Stimulated activated CD8-positive, alpha-beta memory T cell treated with anti-CD3 and anti-CD28 coated beads, Interleukin-15, amount 100 ng/mL, for 1 hour (primary cell): ENCODE measurements around the gene NAA50.

Experiments
- DNase-seq: peaks from one replicate; pipeline ENCODE4 v3.0.0-alpha.2; 2020; ENCODE audit warnings: low read depth

The NAA50 gene

DNA sequence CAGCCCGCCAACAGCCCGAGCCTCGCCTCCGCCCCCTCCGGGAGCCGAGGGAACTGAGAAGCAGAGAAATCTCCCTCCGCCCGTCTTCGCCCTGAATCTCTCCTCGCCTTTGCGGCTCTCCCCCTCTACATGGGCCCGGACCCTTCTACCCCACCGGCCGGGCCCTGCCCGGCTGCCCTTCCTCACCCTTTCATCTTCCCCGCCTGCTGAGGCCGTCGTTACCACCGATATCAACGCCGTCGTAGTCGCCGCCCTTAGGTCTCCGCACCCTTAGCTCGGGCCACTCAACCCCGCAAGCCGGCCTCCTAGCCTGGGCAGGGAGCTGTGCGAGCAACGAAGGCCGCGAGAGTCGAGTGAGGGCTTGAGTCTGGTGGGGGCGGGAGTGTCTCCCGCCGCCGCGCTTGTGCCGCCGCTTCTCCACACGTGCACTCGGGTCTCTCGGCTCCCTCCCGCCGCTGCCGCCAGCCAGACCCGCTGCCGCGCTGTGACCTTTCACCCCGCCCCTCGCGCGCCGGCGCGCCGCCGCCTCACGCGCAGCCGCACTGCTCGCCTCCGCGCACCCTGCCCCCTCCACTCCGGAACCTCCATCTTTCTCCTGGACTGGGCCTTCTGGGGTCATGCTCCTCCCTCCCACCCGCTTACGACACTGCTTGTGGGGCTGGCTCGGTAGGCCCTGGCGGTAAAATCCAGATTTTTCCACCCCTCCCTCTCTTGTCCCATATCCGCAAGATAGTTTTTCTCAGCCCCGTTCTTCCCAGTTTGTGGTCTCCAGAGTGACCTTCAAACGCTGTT is at the start of gene NAA50:
TSS of gene NAA50 (minus strand) at position 494 of the 792 bp plus-strand sequence. CDS start at position 194, 300 bp downstream.
- DNase-seq, result peak; percentile 90

DNA sequence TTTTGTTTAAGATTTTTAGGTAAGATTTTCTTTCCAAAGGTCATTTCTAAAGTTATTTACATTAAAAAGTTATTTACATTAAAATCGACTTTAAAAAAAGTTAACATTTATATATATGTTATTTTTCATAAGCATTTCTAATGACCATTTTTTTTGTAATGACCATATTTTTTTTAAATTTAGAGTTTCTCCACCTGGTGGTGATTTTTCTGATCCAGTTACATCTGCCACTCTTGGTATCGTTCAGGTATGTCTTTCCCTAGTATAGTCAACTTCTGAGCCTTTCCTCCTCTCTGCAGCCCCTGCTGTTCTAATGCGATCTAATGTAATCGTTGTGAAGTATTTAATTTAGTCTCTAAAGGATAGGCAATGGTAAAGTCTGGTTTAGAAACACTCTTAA is 49.6 kb upstream of the NAA50 start:
- DNase-seq, result no peak

DNA sequence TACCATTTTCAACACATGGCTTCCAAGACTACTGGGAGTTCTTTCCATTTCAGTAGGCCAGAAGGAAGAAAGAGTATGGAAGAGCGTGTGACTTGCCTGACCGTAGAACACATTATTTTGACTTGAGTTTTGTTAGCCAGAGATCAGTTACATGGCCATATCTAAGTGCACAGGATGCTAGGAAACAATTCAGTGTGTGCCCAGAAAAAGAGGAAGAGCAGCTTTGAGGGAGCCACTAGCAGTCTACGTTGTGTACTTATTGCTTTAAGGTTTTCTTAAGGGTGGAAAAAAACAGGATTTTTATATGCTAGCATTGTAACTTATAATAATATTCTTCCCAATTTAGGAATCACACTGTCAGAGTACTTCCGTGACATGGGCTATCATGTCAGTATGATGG is 48.5 kb upstream of the NAA50 start:
- DNase-seq, result no peak

DNA sequence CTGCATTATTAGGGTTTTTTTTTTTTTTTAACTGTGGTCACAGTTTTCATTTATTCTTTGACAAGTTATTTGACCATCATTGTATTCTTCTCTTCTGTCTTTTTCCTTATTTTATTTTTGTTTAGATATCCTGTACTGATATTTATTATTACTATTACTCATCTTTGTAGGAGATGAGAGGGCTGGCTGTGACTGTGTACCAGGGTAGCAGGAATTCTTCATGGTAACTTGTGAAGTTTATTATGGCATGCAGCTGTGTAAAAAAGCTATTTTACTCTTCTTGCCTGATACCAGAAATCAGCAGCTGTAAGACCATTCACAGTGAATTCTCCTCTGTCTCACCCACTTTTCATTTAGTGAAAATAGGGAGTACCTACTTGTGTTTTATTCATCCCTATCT is 45.3 kb upstream of the NAA50 start:
- no peak for DNase-seq

DNA sequence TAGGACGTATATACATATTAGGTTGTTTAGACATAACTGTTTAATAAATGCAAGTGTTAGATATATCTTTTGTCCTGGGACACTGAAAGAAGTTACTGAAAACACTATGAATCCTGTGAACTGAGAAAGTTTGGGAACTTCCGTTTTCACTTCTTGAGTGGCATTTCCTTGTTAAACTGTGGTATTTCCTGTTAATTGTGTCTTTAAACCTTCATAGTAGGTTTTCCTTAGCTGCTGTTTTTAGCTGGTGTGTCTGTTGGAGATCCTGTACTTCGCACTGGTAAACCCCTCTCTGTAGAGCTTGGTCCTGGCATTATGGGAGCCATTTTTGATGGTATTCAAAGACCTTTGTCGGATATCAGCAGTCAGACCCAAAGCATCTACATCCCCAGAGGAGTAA is 37.9 kb upstream of the NAA50 start:
- no peak for DNase-seq

DNA sequence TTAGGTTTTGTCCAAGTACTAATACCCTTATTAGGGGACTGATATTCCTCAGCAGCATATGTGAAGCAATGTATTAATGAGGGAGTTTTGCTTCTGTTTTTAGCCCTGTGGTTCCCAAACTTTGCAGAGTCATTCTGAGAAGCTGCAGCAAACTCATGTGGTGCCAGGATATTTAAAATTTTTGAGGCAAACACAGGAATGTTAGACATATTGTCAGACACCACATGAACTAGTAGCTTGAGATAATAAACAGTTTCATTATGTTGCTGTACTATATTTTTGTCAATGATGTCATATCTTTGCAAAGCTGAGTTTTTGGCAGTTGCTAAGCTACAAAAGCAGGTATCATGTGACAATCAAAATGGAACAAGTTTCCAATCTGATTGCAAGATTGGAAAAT is 37.4 kb upstream of the NAA50 start:
- DNase-seq, result no peak

DNA sequence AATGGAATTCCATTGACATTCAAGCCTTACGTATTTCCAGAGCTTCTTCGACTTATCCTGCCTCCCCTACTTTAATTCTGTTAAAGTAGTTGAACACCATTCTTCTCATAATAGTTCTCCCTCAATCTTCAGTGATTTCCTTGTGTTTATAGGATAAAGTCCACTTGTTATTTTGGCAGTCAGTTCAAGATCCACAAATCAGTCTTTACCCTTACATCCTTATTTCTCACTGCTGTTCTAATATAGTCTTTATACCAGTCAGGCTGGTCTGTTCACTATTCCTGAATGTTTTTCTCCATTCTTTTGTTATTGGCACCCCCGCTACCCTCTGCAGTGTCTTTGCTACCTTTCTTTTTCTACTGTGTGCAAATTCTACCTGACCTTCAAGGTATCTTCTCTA is 30.5 kb upstream of the NAA50 start:
- no peak for DNase-seq

DNA sequence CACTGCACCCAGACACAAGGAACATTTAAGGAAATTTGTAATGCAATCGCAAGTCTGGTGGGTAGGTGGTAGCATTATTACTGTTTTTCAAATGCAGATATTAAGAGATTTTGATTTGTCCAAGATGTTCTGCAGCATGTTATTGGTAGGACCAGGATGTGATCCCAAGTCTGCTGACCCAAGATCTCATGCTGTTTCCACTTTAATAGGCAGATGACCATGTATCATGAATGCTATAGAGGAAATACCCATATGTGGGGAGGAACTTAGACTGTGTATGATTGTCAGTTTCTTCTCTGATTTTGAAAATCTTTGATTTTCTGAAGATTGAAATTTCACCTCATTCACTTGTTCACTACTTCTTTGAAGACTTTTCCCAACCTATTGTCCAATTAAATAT is 29.5 kb upstream of the NAA50 start:
- no peak for DNase-seq

DNA sequence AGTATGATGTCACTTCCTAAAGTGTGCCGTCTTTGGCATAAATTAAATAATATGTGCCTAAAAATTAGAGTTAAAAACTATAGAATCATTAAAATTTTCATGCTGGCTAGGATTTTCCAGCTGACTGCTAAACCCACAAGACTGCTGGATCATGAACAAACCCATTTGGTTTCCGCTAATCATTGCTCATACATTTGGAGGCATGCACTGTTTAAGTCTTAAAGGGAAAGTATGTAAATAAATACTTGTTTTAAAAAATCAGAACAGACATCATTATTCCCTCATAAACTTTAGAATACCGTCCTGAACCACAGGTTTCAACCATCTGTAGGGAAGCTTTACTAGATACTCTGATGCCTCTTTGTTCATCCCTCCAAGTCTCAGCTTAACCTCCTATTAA is 27.3 kb upstream of the NAA50 start:
- DNase-seq, result no peak

DNA sequence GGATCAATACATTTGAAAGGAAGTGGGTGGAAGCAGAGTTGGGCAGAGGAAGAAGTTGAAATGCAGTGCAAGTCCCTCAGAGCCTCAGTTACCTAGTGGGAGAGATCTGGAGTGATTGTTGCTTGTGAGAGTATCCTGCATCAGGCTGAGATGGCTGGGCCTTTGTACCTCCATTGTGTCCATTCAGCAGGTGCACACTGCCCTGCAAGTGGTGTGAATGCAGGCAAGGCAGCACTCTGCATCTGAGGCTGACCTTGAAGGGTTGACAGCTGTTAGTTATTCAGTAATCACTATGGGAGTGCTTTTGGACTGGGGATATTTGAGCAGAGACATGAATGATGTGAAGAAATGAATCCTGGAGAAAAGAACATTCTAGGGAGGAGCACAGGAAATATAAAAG is 25.9 kb upstream of the NAA50 start:
- no peak for DNase-seq

DNA sequence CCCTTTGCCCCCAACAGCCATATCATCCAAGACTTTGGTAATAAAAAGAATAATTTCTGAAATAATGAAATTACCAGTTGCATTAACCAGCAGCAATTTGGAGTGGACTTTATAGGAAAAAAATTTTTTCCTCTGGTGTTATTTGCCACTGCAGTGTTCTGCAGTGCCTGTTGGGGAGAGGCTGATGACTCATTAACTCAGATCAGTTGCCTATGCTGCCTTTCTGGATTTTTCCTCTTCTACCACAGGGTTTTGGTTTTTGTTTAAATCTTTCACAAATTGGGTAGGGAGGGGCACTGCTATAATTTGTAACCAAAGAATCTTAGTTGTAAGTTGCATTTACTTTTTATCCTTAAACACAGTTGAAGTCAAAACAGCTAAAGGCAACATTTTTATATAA is 23.5 kb upstream of the NAA50 start:
- DNase-seq, result no peak

DNA sequence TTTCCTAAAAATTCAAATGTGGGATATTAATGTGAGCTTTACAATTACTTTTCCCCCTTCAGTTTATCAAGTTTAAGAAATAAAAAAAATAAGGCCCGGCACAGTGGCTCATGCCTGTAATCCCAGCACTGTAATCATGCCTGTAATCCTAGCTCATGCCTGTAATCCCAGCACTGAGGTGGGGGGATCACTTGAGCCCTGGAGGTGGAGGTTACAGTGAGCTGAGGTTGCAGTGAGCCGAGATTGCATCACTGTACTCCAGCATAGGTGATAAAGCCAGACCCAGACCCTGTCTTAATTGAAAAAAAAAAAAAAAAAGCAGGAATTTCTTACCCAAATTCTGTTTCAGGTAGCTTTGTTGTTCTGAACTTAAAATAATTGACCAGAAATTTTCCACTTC is 18.6 kb upstream of the NAA50 start:
- DNase-seq, result no peak

DNA sequence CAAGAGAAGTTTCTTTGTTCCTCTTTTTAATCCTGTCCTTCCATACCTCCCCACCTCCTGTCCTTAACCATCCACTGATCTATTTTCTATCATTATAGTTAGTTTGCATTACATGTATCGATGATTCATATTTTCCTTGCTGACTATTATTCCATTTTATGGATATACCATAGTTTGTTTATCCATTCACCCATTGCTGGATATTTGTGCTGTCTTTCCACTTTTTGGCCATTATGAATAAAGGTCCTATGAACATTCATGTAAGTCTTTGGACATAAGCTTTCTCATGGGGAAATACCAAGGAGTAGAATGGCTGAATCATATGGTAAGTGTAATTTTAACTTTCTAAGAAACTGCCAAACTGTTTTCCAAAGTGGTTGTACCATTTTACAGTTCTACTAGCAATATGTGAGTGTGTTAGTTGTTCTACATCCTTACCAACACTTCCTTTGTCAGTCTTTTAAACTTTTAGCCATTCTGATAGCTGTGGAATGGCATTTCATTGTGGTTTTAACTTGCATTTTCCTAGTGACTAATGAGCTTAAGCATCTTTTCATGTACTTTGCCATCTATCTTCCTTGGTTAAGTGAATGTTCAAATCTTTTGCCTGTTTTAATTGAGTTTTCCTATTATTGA is 12.5 kb upstream of the NAA50 start:
- DNase-seq, result no peak

DNA sequence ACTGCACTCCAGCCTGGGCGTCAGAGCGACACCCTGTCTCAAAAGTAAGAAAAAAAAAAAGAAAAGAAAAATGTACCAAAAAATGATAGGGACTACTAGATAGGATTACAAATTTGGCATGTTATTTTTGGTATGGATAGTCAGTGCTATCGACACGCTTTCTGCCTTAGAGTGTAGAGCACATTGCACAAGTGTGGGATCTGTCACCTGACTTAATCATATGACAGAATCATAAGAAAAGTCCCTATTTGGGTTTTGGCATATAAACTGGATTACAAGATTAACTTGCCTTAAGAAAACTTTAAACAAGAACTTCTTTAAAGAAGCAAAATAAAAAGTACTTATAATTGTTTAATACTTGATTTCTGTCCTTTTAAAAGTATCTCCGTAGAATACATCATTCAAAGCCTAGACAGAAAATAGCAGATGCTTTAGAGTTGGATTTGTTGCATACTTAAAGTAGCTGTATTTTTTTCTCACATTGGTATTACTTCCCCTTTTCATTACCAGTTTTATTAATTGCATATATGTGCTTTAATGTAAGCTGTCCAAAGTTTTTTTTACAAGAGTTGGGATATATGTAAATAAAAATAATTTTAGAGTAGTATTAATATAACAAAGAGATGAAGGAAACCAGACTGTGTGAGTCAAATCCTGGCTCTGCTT is 8.6 kb upstream of the NAA50 start:
- DNase-seq, result no peak

DNA sequence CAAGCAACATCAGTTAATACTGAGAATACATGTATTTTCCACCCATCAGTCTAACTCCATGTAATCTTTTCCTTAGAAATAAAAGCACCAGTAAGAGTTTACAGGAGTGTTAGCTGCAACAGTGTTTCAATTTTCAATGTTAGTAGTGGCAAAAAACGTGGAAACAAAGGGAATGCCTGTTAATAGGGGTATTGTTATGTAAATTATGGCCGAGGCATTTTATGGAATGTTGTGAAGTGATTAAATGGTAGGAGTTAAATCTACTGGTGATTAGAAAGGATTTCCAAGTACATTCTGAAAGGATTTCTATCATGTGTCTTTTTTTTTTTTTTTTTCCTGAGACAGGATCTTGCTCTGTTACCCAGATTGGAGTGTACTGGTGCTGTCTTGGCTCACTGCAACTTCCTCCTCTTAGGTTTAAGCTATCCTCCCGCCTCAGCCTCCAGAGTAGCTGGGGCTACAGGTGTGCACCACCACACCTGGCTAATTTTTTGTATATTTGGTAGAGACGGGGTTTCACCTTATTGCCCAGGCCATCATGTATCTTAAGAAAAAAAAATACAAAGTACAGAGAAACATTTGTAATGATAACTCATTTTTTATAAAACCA is 7.4 kb upstream of the NAA50 start:
- no peak for DNase-seq

DNA sequence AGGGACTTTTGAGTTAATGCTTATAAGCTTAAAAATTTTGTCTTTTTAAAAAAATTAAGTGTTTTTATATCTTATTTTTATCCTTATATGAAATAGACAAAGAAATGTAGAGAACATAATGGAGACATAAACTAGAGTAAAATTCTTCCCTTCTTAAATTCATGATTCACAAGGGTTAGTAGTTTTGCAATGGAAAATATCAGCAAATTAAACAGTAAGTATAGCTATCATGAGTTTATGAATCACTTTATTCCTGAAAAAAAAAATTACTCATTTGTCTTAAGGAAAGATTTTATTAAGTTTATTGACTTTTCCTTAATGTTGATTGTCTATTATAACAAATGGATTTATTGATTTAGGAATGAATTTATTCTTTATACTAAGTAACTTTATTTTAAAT is 5.1 kb upstream of the NAA50 start:
- no peak for DNase-seq

DNA sequence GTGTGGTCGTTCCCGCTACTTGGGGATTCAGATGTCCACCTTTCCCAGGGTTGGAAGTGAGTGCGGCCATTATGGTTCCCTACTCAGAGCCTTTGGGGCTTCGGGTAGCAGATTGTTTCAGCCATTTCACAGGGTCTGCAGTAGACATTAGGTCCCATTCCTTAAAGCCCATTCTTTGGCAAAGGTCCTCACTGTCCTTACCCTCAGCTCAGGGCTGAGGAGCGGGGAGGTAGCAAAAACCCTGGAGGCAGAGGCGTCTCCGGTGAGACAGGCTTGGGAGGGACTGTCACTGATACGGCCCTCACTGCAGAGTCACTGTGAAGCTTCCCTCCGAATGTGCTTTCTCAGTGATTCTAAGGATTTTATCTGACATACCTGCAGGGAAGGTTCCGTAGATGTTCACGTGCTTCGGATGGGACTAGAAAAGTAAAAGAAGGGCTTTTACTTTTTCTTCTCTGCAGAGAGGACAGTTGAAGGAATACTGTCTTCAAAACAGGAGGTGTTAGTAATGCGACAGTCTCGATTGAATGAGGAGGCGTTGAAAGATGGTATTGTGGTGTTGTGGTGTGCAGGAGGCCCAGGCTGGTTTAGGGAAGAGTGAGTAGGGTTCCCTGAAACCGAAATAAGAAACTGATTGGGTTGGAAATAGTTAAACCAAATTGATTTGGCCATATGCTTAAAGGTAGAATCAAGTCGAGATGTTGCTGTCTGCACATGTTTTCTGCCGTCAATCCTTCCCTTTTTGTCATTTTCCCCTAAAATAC is 1.4 kb upstream of the NAA50 start:
- no peak for DNase-seq

DNA sequence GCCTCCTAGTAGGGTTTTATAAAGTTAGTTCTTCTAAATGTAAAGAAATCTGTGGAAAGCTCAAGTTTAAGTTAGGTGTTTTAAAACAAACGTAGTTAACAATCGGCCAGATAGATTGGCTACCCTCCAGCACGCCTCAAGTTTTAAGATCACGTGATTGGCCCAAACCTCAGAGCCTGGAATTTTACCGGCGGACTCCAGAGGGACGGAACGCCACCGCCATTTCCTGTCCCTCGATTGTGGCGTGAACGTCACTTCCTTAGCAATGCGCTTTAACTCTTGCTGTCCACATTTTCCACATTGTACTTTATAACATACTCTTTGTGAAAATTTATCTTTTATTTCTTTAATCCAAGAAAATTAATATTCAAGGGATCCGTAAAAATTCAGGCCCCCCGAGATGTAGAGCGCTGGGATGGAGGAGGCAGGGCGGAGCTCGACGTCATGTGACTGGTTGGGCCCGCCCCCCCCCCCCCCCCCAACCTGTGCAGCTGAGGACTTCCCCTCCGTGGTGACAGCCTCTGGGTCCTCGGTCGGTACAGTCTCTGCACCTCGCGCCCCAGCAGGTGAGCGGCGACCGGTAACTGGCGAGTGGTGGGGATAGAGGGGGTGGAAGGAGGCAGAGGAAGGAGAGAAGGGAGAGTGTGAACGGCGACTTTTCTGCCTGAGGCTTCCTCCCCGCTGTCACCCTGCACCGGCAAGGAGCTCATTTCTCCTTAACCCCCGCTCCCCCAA is 666 bp upstream of the NAA50 start, which contains the start of gene ATP6V1A:
TSS of gene ATP6V1A (plus strand) at position 488 of the 735 bp plus-strand sequence. CDS start 31,719 bp downstream, outside the sequence.
- peak; percentile 58 for DNase-seq

DNA sequence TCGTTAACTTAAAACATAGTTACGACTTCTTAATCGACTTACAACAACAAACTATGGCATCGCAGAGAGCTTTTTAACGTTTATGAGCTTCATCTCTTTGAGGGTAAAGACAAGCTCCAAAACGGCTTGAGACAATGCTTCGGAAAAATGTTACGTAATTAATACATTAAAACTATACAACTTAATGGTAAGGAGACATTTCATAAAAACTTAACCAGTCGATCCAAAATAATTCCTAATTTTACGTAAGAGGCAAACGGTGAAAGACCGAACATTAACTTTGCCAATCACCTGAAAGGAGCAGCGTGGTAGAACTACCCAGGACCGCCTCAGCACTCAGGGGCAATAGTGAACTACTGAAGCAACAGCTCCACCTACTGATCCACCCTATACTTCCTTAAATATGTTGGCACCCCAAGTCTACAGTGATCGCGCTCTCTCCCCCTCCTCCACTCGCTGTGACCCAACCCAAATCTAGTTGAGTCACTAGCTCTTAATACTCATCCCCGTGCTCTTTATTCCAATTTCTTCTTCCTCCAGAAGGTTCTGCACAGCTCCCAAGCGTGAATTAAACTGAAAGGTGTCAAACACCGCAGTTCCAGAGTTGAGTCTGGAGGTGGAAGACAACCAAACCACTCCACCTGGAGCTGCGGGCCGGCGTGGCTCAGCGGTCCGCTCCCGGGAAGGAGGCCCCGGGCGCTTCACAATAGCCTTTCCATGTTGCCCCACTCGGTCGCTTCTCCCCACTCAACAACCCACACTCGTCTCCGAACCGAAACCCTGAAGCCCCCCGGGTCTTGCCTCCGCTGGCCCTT is 901 bp downstream of the NAA50 start:
- peak; percentile 56 for DNase-seq

DNA sequence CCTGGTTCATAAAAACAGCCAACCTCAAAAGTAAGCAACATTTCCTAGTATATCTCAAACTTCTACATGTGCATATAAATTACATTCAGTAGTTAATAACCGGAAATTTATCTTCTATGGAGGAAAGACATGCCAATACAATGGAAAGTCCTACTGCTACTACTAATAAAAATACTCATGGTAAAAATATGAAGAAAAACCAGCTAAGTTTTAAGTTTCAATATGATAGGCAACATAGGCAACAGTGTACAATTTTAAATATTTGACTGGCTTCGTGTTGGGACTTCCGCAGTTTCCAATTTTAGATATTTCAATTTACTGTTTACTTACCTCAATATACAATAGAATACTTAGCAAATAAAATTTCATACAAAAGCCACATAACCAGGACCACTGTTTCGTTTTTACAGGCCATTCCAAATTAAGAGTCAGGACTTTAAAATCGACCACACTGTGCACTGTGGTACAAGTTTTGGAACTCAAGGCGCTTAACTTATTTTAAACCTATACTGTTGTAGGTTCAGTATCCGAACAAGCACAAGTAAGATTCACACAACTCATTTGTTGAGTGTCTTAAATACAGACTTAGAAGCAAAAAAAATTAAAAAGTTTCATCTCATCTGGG is 2.9 kb downstream of the NAA50 start:
- no peak for DNase-seq
